Fibroblast of mammary gland (primary cell): Measurements from ENCODE around the gene CD55.

Experiments
- DNase-seq: peaks from one replicate; pipeline ENCODE4 v3.0.0-alpha.2; 2010; ENCODE audit warnings: low read depth
- H3K4me3 ChIP-seq: 2 replicates; pipeline ENCODE4 v1.5.1; 2011; ENCODE audit warnings: low read depth, mild to moderate bottlenecking, low read length, moderate library complexity; ENCODE audit not compliant: control insufficient read depth
- TF ChIP-seq, protein P1 (sequence below): conservative IDR thresholded peaks from 2 replicates; pipeline ENCODE4 v1.5.1; 2011; ENCODE audit warnings: low read depth, low read length, inconsistent platforms; ENCODE audit not compliant: control insufficient read depth, insufficient read depth

The CD55 gene

DNA sequence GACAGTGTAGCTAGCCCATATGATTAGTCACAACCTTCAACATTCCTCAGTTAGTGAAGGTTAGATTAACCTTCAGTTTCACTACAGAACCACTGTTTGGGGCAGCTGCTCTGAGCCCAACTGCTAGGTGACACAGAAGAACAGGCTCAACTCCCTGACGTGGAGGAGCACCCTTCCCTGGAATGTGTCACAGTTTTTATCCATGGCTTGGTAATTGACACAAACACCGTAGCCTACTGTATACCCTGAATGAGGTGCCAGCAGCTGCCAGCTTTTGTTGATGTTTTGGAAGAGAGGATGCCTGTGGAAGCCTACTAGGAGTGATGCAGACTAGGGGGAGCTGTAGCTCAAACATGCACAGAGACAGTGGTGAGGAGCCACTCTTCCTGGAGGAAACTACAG, 76.0 kb downstream of the CD55 start:
- no peak for DNase-seq

DNA sequence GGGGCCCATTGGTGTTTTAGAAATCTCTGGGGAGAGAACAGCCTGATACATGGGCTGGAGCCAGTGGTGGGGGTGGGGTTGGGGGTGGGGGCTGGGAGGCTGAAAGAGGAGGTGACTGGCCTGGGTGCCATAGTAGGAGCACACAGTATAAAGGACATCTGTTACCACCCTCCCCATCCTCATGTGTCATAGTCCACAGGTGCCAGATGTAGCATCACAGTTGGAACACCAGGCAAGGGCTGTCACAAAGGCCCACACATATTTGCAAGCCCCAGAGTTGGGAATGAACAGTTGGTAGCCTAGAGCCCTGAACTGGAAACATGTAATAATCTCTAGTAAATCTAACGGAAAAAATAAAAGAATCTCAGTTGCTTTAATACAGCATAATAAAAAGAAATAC, 77.5 kb downstream of the CD55 start:
- DNase-seq = no peak
- TF ChIP-seq, protein P1, sequence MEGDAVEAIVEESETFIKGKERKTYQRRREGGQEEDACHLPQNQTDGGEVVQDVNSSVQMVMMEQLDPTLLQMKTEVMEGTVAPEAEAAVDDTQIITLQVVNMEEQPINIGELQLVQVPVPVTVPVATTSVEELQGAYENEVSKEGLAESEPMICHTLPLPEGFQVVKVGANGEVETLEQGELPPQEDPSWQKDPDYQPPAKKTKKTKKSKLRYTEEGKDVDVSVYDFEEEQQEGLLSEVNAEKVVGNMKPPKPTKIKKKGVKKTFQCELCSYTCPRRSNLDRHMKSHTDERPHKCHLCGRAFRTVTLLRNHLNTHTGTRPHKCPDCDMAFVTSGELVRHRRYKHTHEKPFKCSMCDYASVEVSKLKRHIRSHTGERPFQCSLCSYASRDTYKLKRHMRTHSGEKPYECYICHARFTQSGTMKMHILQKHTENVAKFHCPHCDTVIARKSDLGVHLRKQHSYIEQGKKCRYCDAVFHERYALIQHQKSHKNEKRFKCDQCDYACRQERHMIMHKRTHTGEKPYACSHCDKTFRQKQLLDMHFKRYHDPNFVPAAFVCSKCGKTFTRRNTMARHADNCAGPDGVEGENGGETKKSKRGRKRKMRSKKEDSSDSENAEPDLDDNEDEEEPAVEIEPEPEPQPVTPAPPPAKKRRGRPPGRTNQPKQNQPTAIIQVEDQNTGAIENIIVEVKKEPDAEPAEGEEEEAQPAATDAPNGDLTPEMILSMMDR = no peak
- no peak overlapping the region for H3K4me3 ChIP-seq

More for the DNA sequence above, 76.0 kb downstream of the CD55 start:
- TF ChIP-seq, protein P1 = peak; percentile 7
- no peak overlapping the region for H3K4me3 ChIP-seq

DNA sequence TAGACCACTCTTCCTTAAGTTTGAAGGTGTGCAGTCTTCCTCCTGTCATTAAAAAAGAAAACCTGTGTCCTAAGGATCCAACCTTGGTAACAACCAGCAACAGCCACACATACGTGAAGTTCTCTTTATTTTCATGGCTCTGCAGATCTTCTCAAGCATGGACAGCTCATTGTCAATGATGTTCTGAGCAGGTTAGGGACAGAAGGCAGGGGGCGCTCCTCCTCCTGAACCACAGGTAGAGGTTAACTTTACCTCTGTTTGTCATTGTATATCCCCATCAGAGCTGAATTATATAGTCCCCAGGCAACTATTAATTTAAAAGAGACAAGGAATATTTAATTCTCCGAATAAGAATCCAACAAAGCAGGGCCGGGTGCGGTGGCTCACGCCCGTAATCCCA, 80.1 kb downstream of the CD55 start:
- no peak overlapping the region for H3K4me3 ChIP-seq
- no peak for DNase-seq
- TF ChIP-seq, protein P1 = no peak

DNA sequence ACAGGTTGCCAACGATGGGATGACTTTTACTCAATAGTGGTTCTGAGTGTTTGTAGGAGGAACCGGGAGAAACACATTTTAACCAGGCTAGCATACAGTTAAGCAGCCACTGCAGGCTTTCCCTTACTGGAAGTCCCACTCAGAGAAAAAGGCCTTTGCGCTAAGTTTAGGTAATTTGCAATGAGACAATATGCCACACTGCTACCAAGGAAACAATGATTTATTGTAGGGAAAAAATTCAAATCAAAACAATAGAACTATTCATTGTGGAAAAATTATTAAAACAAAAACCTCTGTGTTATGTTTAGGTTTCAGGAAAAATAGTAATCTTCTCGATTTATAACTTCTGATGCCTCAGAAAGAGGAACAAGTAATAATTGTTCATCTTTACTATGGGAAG, 81.3 kb downstream of the CD55 start:
- TF ChIP-seq, protein P1 = no peak
- no peak for DNase-seq
- H3K4me3 ChIP-seq = no peak overlapping the region

DNA sequence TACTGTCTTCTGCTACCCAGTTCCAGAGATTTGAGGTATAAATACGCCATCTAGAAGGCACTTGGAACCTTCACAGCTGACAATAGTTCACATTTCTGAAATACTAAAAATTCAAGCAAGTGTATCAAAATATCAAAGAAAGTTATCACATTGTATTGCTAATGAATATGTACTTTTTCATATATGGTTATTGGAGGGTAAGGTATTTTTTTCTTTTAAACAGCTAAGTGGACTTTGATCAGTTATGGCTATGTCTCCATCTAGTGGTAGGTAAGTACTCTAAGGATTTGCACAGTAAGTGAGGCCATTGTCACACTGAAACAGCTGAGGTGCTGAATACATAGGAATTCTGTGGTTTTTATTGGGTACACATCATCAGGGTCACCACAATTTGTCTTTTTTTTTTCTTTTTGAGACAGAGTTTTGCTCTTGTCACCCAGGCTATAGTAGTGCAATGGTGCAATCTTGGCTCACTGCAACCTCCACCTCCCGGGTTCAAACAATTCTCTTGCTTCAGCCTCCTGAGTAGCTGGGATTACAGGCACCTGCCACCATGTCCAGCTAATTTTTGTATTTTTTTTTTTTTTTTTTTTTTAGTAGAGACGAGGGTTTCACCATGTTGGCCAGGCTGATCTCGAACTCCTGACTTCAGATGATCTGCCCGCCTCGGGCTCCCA, 83.5 kb downstream of the CD55 start:
- peak; percentile 80 for DNase-seq
- no peak overlapping the region for H3K4me3 ChIP-seq
- TF ChIP-seq, protein P1 = peak; percentile 76

DNA sequence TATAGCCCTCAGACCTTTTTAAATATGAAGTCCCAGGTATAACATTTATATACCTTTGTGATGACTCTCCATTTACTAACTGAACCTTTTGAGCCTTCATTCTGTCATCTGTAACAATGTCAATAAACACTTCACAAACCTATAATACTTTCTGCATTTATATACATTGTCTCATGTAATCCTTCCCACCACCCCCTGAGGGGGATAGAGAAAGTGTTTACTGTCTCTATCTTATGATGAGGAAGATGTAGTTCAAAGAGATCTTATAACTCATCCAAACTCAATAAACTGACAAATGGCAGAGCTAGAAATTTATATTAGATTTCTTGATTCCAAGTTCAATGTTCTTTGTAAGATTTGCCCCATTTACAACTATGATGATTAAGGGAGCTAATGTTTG, 84.3 kb downstream of the CD55 start:
- TF ChIP-seq, protein P1 = no peak
- no peak overlapping the region for H3K4me3 ChIP-seq
- DNase-seq = no peak
